ENCODE data around the gene MPC2. TPM values are rescaled to one million over a fixed set of nuclear protein-coding genes. Genes with fewer than 3 reads are reported as not detected.
A peak's percentile ranks its signal among the peaks of the same experiment; 100 is the strongest.

The MPC2 gene
- total RNA-seq: 100 to 1,000 TPM; 106 to 185 TPM
- polyA plus RNA-seq (ENCODE audit: insufficient read depth, low read depth, low replicate concordance): 596 TPM
- long read RNA-seq, donor 1, transcript MPC2-202 (5 exons, 2,177 nt): major isoform, 123 of 159 reads
- long read RNA-seq, donor 1, partial matches to known transcripts: 34 of 159 reads
- long read RNA-seq, donor 1, other reads (novel, unspliced or antisense): 0 of 159 reads
- long read RNA-seq, donor 2, transcript MPC2-202 (5 exons, 2,177 nt): major isoform, 112 of 192 reads
- long read RNA-seq, donor 2, partial matches to known transcripts: 76 of 192 reads
- long read RNA-seq, donor 2, other reads (novel, unspliced or antisense): 0 of 192 reads

- intact Hi-C loops (cut with DNase I; ENCODE audit: low total_unique reads): no loop called here
- peak; percentile 91 for DNase-seq
- peak within 1 kb of the TSS; percentile 94 to 96 for H3K4me3 ChIP-seq
- H3K4me1 ChIP-seq: peaks cover 22% of the 10 kb centered on the region
- WGBS, 2 donors: 0 to 1% methylated on average over 15 to 51 of the region's 51 CpGs
- no peaks in the 10 kb centered on the region for H3K27me3 ChIP-seq
- peak within 1 kb of the TSS; percentile 94 to 99 for H3K27ac ChIP-seq
- TF ChIP-seq CTCF (IDR thresholded peaks at IDR 0.05): no peak
- TF ChIP-seq POLR2A (IDR thresholded peaks at IDR 0.05): no peak
- H3K36me3 ChIP-seq (ENCODE audit: low read depth, missing control alignments): no peaks in the 10 kb centered on the region
- no peaks in the 10 kb centered on the region for H3K9me3 ChIP-seq
These were observed at the start of gene MPC2 for GRCh38 chr1:167936930-167937708. MPC2 (minus strand) TSS chr1:167937072; CDS start chr1:167935841, 1,231 bp downstream.

GRCh38 chr1:167984886-167985489 is 48.1 kb upstream of the MPC2 start:
- H3K27me3 ChIP-seq: no peaks in the 10 kb centered on the region
- no peaks in the 10 kb centered on the region for H3K4me1 ChIP-seq
- H3K4me3 ChIP-seq: no peak overlapping the region
- no peaks in the 10 kb centered on the region for H3K36me3 ChIP-seq (ENCODE audit: low read depth, missing control alignments)
- no peak overlapping the region for H3K27ac ChIP-seq
- DNase-seq: no peak
- 68 to 70% methylated on average over 8 of the region's 8 CpGs for WGBS, 2 donors
- no peaks in the 10 kb centered on the region for H3K9me3 ChIP-seq
- TF ChIP-seq POLR2A (IDR thresholded peaks at IDR 0.05): no peak
- no peak for TF ChIP-seq CTCF (IDR thresholded peaks at IDR 0.05)
- intact Hi-C loops (cut with DNase I; ENCODE audit: low total_unique reads): no loop called here

GRCh38 chr1:167983797-167984420 is 47.0 kb upstream of the MPC2 start:
- Histone ChIP-seq H3K4me3 (no peak overlapping the region), H3K4me1 (no peaks in the 10 kb centered on the region), H3K9me3 (no peaks in the 10 kb centered on the region), H3K27me3 (no peaks in the 10 kb centered on the region), H3K27ac (no peak overlapping the region), H3K36me3 (ENCODE audit: low read depth, missing control alignments) (no peaks in the 10 kb centered on the region)
- no peak for DNase-seq
- intact Hi-C loops (cut with DNase I; ENCODE audit: low total_unique reads): no loop called here
- TF ChIP-seq CTCF (IDR thresholded peaks at IDR 0.05): no peak
- TF ChIP-seq POLR2A (IDR thresholded peaks at IDR 0.05): no peak
- WGBS, 2 donors: 93 to 94% methylated on average over 2 of the region's 2 CpGs

GRCh38 chr1:167981933-167982332 is 45.1 kb upstream of the MPC2 start:
- Histone ChIP-seq H3K4me3 (no peak overlapping the region), H3K36me3 (ENCODE audit: low read depth, missing control alignments) (no peaks in the 10 kb centered on the region), H3K27me3 (no peaks in the 10 kb centered on the region), H3K9me3 (no peaks in the 10 kb centered on the region), H3K27ac (no peak overlapping the region), H3K4me1 (no peaks in the 10 kb centered on the region)
- 93 to 98% methylated on average over 9 of the region's 9 CpGs for WGBS, 2 donors
- intact Hi-C loops (cut with DNase I; ENCODE audit: low total_unique reads): no loop called here
- TF ChIP-seq POLR2A (IDR thresholded peaks at IDR 0.05): no peak
- no peak for TF ChIP-seq CTCF (IDR thresholded peaks at IDR 0.05)
- DNase-seq: no peak
